Neural cell (in vitro differentiated cells): ENCODE measurements around the gene SF3B5. TPM values are rescaled to one million over a fixed set of nuclear protein-coding genes. Genes with fewer than 3 reads are reported as not detected.

Experiments used
- H2AFZ ChIP-seq: fragments of 200-600, 300-800 bp; sonication (generic), shearing (Covaris generic); 2 replicates; pipeline ENCODE4 v1.6.0; 2014; ENCODE audit warnings: low read depth, mild to moderate bottlenecking, antibody characterized with exemption, low read length, moderate library complexity
- H3F3A ChIP-seq: fragments of 200-600 bp; shearing (Covaris generic); 2 replicates; pipeline ENCODE4 v1.6.1; 2016; ENCODE audit warnings: mild to moderate bottlenecking, moderate library complexity, mixed read lengths, antibody characterized with exemption, low read length; ENCODE audit not compliant: insufficient read depth, poor library complexity, severe bottlenecking
- H3K27ac ChIP-seq: fragments of 200-600, 300-800 bp; sonication (generic), shearing (Covaris generic); 2 replicates; pipeline ENCODE4 v1.5.1; 2014; ENCODE audit warnings: mild to moderate bottlenecking, low read length, moderate library complexity
- H3K27me3 ChIP-seq: fragments of 300-800, 200-600 bp; sonication (generic), shearing (Covaris generic); 2 replicates; pipeline ENCODE4 v1.6.0; 2014; ENCODE audit warnings: mild to moderate bottlenecking, low read depth, low read length, moderate library complexity; ENCODE audit not compliant: insufficient read depth
- H3K36me3 ChIP-seq: fragments of 300-800, 200-600 bp; sonication (generic), shearing (Covaris generic); 2 replicates; pipeline ENCODE4 v1.5.1; 2014; ENCODE audit warnings: mild to moderate bottlenecking, antibody characterized with exemption, low read length, moderate library complexity; ENCODE audit not compliant: insufficient read depth
- H3K4me2 ChIP-seq: fragments of 300-800, 200-600 bp; sonication (generic), shearing (Covaris generic); 2 replicates; pipeline ENCODE4 v1.6.0; 2014; ENCODE audit warnings: mild to moderate bottlenecking, low read length
- H3K4me3 ChIP-seq: fragments of 300-800, 200-600 bp; sonication (generic), shearing (Covaris generic); 2 replicates; pipeline ENCODE4 v1.5.1; 2014; ENCODE audit warnings: mild to moderate bottlenecking, low read length, moderate library complexity
- H3K79me2 ChIP-seq: fragments of 200-600 bp; shearing (Covaris generic); replicated peaks from 2 replicates; pipeline ENCODE4 v1.6.0; 2014; ENCODE audit warnings: mild to moderate bottlenecking, low read length, moderate library complexity; ENCODE audit not compliant: insufficient read depth
- H3K9ac ChIP-seq: fragments of 300-800, 200-600 bp; sonication (generic), shearing (Covaris generic); 2 replicates; pipeline ENCODE4 v1.6.1; 2016; ENCODE audit warnings: mild to moderate bottlenecking, low read length, mixed read lengths
- H3K9me2 ChIP-seq: fragments of 200-600 bp; shearing (Covaris generic); 2 replicates; pipeline ENCODE4 v1.6.1; 2016; ENCODE audit warnings: mild to moderate bottlenecking, low read length, mixed read lengths; ENCODE audit not compliant: insufficient read depth
- H3K9me3 ChIP-seq: fragments of 200-600, 300-800 bp; sonication (generic), shearing (Covaris generic); 2 replicates; pipeline ENCODE4 v1.6.1; 2016; ENCODE audit warnings: mild to moderate bottlenecking, mixed run types, low read length, moderate library complexity, mixed read lengths
- H4K20me1 ChIP-seq: fragments of 200-600 bp; shearing (Covaris generic); 2 replicates; pipeline ENCODE4 v1.6.1; 2016; ENCODE audit warnings: mild to moderate bottlenecking, mixed run types; ENCODE audit not compliant: insufficient read depth
- CTCF ChIP-seq: fragments of 450-650 bp; IDR thresholded peaks from 2 replicates; pipeline ENCODE4 v1.5.1; 2014; ENCODE audit warnings: antibody characterized with exemption, mild to moderate bottlenecking, moderate library complexity; ENCODE audit not compliant: poor library complexity, severe bottlenecking
- EP300 ChIP-seq: fragments of 450-650 bp; conservative IDR thresholded peaks from 2 replicates; pipeline ENCODE4 v1.6.1; 2014; ENCODE audit warnings: antibody characterized with exemption, mild to moderate bottlenecking, moderate library complexity; ENCODE audit not compliant: poor library complexity, severe bottlenecking
- EZH2 ChIP-seq: fragments of 200-600, 300-800 bp; shearing (Covaris generic), sonication (generic); IDR thresholded peaks from 2 replicates; pipeline ENCODE4 v1.6.1; 2014; ENCODE audit warnings: antibody characterized with exemption, low read length, borderline replicate concordance, mild to moderate bottlenecking; ENCODE audit not compliant: insufficient read depth, poor library complexity, severe bottlenecking
- MXI1 ChIP-seq: fragments of 450-650 bp; conservative IDR thresholded peaks from 2 replicates; pipeline ENCODE4 v1.6.1; 2014; ENCODE audit warnings: antibody characterized with exemption, mild to moderate bottlenecking; ENCODE audit not compliant: poor library complexity, severe bottlenecking
- POLR2AphosphoS5 ChIP-seq: IDR thresholded peaks from 2 replicates; pipeline ENCODE4 v1.6.1; 2012
- RAD21 ChIP-seq: fragments of 450-650 bp; conservative IDR thresholded peaks from 2 replicates; pipeline ENCODE4 v1.6.1; 2014; ENCODE audit warnings: antibody characterized with exemption, mild to moderate bottlenecking, moderate library complexity
- REST ChIP-seq: IDR thresholded peaks from 2 replicates; pipeline ENCODE4 v1.6.1; 2012; ENCODE audit warnings: borderline replicate concordance
- SMC3 ChIP-seq: fragments of 450-650 bp; conservative IDR thresholded peaks from 2 replicates; pipeline ENCODE4 v1.6.1; 2014; ENCODE audit warnings: antibody characterized with exemption, mild to moderate bottlenecking, moderate library complexity; ENCODE audit not compliant: poor library complexity
- TAF1 ChIP-seq: IDR thresholded peaks from 2 replicates; pipeline ENCODE4 v1.6.1; 2012; ENCODE audit warnings: low read depth
- polyA plus RNA-seq: library from polyadenylated mRNA; depleted of rRNA; stranded (reverse); fragments of >200 nt; gene quantifications from 2 replicates; pipeline ENCODE4 v1.2.3, GENCODE V29; 2014

The SF3B5 gene
- polyA plus RNA-seq, 1 donor from 2014 or later = 246 TPM

- H4K20me1 ChIP-seq = no peaks in the 10 kb centered on the region
- TF ChIP-seq EP300 (no peak), TAF1 (no peak), EZH2 (no peak), POLR2AphosphoS5 (no peak), SMC3 (no peak), RAD21 (no peak), MXI1 (no peak), REST (no peak), CTCF (no peak)
- no peaks in the 10 kb centered on the region for H3F3A ChIP-seq
- H3K9me2 ChIP-seq = no peaks in the 10 kb centered on the region
- H3K4me2 ChIP-seq = no peak overlapping the region
- H3K79me2 ChIP-seq = no peaks in the 10 kb centered on the region
- H3K27me3 ChIP-seq = no peaks in the 10 kb centered on the region
- no peak overlapping the region for H3K9ac ChIP-seq
- no peak overlapping the region for H3K4me3 ChIP-seq
- H3K36me3 ChIP-seq = no peaks in the 10 kb centered on the region
- no peak overlapping the region for H3K27ac ChIP-seq
- H2AFZ ChIP-seq = no peak overlapping the region
- H3K9me3 ChIP-seq = no peaks in the 10 kb centered on the region
Measured at GRCh38 chr6:144075187-144075586, 20.2 kb downstream of the SF3B5 start.

GRCh38 chr6:144073024-144073423, 22.3 kb downstream of the SF3B5 start:
- no peaks in the 10 kb centered on the region for H3K27me3 ChIP-seq
- H3K36me3 ChIP-seq = no peaks in the 10 kb centered on the region
- no peak overlapping the region for H3K9ac ChIP-seq
- H3K79me2 ChIP-seq = no peaks in the 10 kb centered on the region
- no peaks in the 10 kb centered on the region for H3K9me3 ChIP-seq
- H3K4me3 ChIP-seq = no peak overlapping the region
- no peaks in the 10 kb centered on the region for H3F3A ChIP-seq
- no peaks in the 10 kb centered on the region for H3K9me2 ChIP-seq
- no peak for TF ChIP-seq RAD21
- TF ChIP-seq MXI1 = no peak
- TF ChIP-seq POLR2AphosphoS5 = no peak
- no peak for TF ChIP-seq EZH2
- no peak for TF ChIP-seq SMC3
- no peak for TF ChIP-seq EP300
- no peak for TF ChIP-seq CTCF
- TF ChIP-seq TAF1 = no peak
- no peak for TF ChIP-seq REST
- no peak overlapping the region for H3K4me2 ChIP-seq
- H3K27ac ChIP-seq = no peak overlapping the region
- no peak overlapping the region for H2AFZ ChIP-seq
- H4K20me1 ChIP-seq = no peaks in the 10 kb centered on the region
